ENCODE data around the gene PRPH. TPM values are rescaled to one million over a fixed set of nuclear protein-coding genes. Genes with fewer than 3 reads are reported as not detected.

PRPH gene
- total and polyA plus RNA-seq, 2 donors (not counting 1 experiment from before 2014, with no cell fraction given) = not detected

GRCh38 chr12:49344486-49345050, 49.6 kb downstream of the PRPH start:
- ATAC-seq (ENCODE audit: low read depth) = no peak
- peak; percentile 24 for DNase-seq
- Histone ChIP-seq H3K4me1 (ENCODE audit: control insufficient read depth in 2 of 2, insufficient read depth in 2 of 2, low read length in 2 of 2) (peaks cover 65 to 67% of the 10 kb centered on the region in 2 donors), H3K79me2 (ENCODE audit: control insufficient read depth, insufficient read depth, low read length) (no peaks in the 10 kb centered on the region), H3K27ac (ENCODE audit: low read length in 2 of 2) (no peak overlapping the region), H3K4me3 (ENCODE audit: control extremely low read depth in 1 of 5, extremely low read depth in 1 of 5, insufficient read depth in 1 of 5, low read depth in 2 of 5, low read length in 4 of 5) (peak overlapping the region in 1 of 5 experiments; percentile 11), H2AFZ (ENCODE audit: insufficient read depth, low read depth, low read length, poor library complexity, severe bottlenecking) (no peak overlapping the region), H3K4me2 (replicated peaks; ENCODE audit: low read depth, low read length, poor library complexity, severe bottlenecking) (peak overlapping the region; percentile 89), H3K36me3 (replicated peaks in 1 of 2; ENCODE audit: control extremely low read depth in 1 of 2, control insufficient read depth in 1 of 2, extremely low read depth in 1 of 2, insufficient read depth in 2 of 2, low read length in 1 of 2) (no peaks in the 10 kb centered on the region), H3K9me3 (ENCODE audit: control extremely low read depth in 1 of 3, control insufficient read depth in 2 of 3, insufficient read depth in 1 of 3, low read length in 2 of 3) (peaks cover 0 to 35% (median 0%) of the 10 kb centered on the region in 3 donors), H3K9ac (ENCODE audit: low read length) (peak overlapping the region; percentile 29), H3K27me3 (replicated peaks in 1 of 4; ENCODE audit: control extremely low read depth in 1 of 4, control insufficient read depth in 3 of 4, insufficient read depth in 4 of 4, low read length in 3 of 4) (peaks cover 0 to 90% (median 56%) of the 10 kb centered on the region in 4 experiments), H4K20me1 (ENCODE audit: control insufficient read depth, insufficient read depth, low read length, poor library complexity, severe bottlenecking) (peaks cover 24% of the 10 kb centered on the region)
- CTCF ChIA-PET = interaction anchor here (0.9 to 4.0 kb wide), 4 partner anchors 14 to 56 kb away, joined by 3 to 74 read pairs (median 24); partner anchors contain the start of gene TROAP
- no peak for TF ChIP-seq EZH2 (IDR thresholded peaks at IDR 0.05; ENCODE audit: borderline replicate concordance, insufficient read depth, low read depth, low read length, poor library complexity, severe bottlenecking)
- TF ChIP-seq, protein P1, sequence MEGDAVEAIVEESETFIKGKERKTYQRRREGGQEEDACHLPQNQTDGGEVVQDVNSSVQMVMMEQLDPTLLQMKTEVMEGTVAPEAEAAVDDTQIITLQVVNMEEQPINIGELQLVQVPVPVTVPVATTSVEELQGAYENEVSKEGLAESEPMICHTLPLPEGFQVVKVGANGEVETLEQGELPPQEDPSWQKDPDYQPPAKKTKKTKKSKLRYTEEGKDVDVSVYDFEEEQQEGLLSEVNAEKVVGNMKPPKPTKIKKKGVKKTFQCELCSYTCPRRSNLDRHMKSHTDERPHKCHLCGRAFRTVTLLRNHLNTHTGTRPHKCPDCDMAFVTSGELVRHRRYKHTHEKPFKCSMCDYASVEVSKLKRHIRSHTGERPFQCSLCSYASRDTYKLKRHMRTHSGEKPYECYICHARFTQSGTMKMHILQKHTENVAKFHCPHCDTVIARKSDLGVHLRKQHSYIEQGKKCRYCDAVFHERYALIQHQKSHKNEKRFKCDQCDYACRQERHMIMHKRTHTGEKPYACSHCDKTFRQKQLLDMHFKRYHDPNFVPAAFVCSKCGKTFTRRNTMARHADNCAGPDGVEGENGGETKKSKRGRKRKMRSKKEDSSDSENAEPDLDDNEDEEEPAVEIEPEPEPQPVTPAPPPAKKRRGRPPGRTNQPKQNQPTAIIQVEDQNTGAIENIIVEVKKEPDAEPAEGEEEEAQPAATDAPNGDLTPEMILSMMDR (IDR thresholded peaks at IDR 0.05) = no peak
- H3K4me3 Mint-ChIP-seq = peak overlapping the region; percentile 54
- POLR2A ChIA-PET = interaction anchor here (0.7 kb wide), 1 partner anchor 345 kb away, joined by 9 read pairs; no protein-coding TSS in a partner anchor
- peak overlapping the region; percentile 11 for H3K27ac Mint-ChIP-seq
- peaks cover 60% of the 10 kb centered on the region for H3K4me1 Mint-ChIP-seq
- H3K9me3 Mint-ChIP-seq (ENCODE audit: insufficient read depth) = no peaks in the 10 kb centered on the region
- whole genome bisulfite sequencing (ENCODE audit: insufficient coverage) = 11% methylated on average over 9 of the region's 15 CpGs
- intact Hi-C loops (cut with micrococcal nuclease) = loop anchor here (10.0 kb wide), 2 partner anchors 250 to 500 kb away; partner anchors contain the start of genes BCDIN3D and DHH
- peaks cover 45% of the 10 kb centered on the region for H3K27me3 Mint-ChIP-seq
